SU-DHL-6 (cell line): Measurements from ENCODE around the gene ZNF507.

ENCODE experiments used
- CTCF ChIP-seq: fragments of 200-600 bp; sonication (generic); IDR thresholded peaks from one replicate; pipeline ENCODE4 v1.5.1; 2017; ENCODE audit warnings: antibody characterized with exemption, mild to moderate bottlenecking, low read length, moderate library complexity; ENCODE audit not compliant: insufficient read depth, poor library complexity, severe bottlenecking
- EZH2phosphoT487 ChIP-seq: fragments of 200-600 bp; sonication (generic), shearing (Covaris generic); conservative IDR thresholded peaks from 2 replicates; pipeline ENCODE4 v1.6.1; 2018; ENCODE audit warnings: mild to moderate bottlenecking, antibody characterized with exemption, low read length, moderate library complexity, mixed read lengths

GRCh38 chr19:32355309-32355708, 9.9 kb downstream of the ZNF507 start:
- TF ChIP-seq CTCF (no peak), EZH2phosphoT487 (no peak)
